ENCODE measurements around the gene FADS3.
"Not testable (repeated sequence)": the region's sequence is repeated elsewhere in the genome, so short reads cannot be mapped to it uniquely, and the experiment has no call there.

FADS3 gene

GRCh38 chr11:61898247-61898582 lies 6.9 kb upstream of the FADS3 start:
- DNase-seq (ENCODE audit: low read depth), result no peak

- no peak for DNase-seq (ENCODE audit: low read depth)
These were observed 6.3 kb upstream of the FADS3 start for GRCh38 chr11:61897387-61898246.

- no peak for DNase-seq (ENCODE audit: low read depth)
These were observed 5.5 kb upstream of the FADS3 start for GRCh38 chr11:61896665-61897386.

GRCh38 chr11:61895718-61896059 lies 4.3 kb upstream of the FADS3 start:
- no peak for DNase-seq (ENCODE audit: low read depth)

GRCh38 chr11:61895046-61895717 lies 3.8 kb upstream of the FADS3 start:
- no peak for DNase-seq (ENCODE audit: low read depth)

GRCh38 chr11:61893981-61894380 lies 2.6 kb upstream of the FADS3 start:
- peak; percentile 63 for DNase-seq (ENCODE audit: low read depth)

- no peak for DNase-seq (ENCODE audit: low read depth)
These were observed 683 bp upstream of the FADS3 start for GRCh38 chr11:61892085-61892370.

- peak; percentile 27 for DNase-seq (ENCODE audit: low read depth)
These were observed 615 bp downstream of the FADS3 start for GRCh38 chr11:61890529-61891330.

GRCh38 chr11:61889831-61890230 lies 1.5 kb downstream of the FADS3 start:
- DNase-seq (ENCODE audit: low read depth), result no peak

GRCh38 chr11:61888590-61888989 lies 2.8 kb downstream of the FADS3 start:
- DNase-seq (ENCODE audit: low read depth), result no peak

GRCh38 chr11:61887839-61888494 lies 3.4 kb downstream of the FADS3 start:
- peak; percentile 70 for DNase-seq (ENCODE audit: low read depth)

GRCh38 chr11:61886643-61887042 lies 4.7 kb downstream of the FADS3 start:
- no peak for DNase-seq (ENCODE audit: low read depth)

GRCh38 chr11:61885784-61886580 lies 5.4 kb downstream of the FADS3 start:
- no peak for DNase-seq (ENCODE audit: low read depth)

- DNase-seq (ENCODE audit: low read depth), result no peak
These were observed 6.1 kb downstream of the FADS3 start for GRCh38 chr11:61885166-61885778.

GRCh38 chr11:61883947-61884346 lies 7.4 kb downstream of the FADS3 start:
- no peak for DNase-seq (ENCODE audit: low read depth)

GRCh38 chr11:61883327-61883726 lies 8.0 kb downstream of the FADS3 start:
- DNase-seq (ENCODE audit: low read depth), result no peak

- no peak for DNase-seq (ENCODE audit: low read depth)
These were observed 8.5 kb downstream of the FADS3 start for GRCh38 chr11:61882879-61883278.

- not testable (repeated sequence) for DNase-seq (ENCODE audit: low read depth)
These were observed 9.1 kb downstream of the FADS3 start for GRCh38 chr11:61882267-61882666.

- no peak for DNase-seq (ENCODE audit: low read depth)
These were observed 9.9 kb downstream of the FADS3 start for GRCh38 chr11:61881397-61881796.

GRCh38 chr11:61880454-61880853 lies 10.9 kb downstream of the FADS3 start:
- no peak for DNase-seq (ENCODE audit: low read depth)

GRCh38 chr11:61880031-61880430 lies 11.3 kb downstream of the FADS3 start:
- DNase-seq (ENCODE audit: low read depth), result no peak

Data from non-pigmented ciliary epithelial cell (primary cell).